NCI-H446 treated with DMSO at 0.1 percent for 48 hours (cell line): ENCODE measurements around the gene TBX6.

Experiments
- DNase-seq: peaks from one replicate; lab custom pipeline; 2025; lab: John Stamatoyannopoulos, UW

The TBX6 gene

GRCh38 chr16:30113711-30114333 lies 22.1 kb upstream of the TBX6 start:
- DNase-seq = no peak

DNA sequence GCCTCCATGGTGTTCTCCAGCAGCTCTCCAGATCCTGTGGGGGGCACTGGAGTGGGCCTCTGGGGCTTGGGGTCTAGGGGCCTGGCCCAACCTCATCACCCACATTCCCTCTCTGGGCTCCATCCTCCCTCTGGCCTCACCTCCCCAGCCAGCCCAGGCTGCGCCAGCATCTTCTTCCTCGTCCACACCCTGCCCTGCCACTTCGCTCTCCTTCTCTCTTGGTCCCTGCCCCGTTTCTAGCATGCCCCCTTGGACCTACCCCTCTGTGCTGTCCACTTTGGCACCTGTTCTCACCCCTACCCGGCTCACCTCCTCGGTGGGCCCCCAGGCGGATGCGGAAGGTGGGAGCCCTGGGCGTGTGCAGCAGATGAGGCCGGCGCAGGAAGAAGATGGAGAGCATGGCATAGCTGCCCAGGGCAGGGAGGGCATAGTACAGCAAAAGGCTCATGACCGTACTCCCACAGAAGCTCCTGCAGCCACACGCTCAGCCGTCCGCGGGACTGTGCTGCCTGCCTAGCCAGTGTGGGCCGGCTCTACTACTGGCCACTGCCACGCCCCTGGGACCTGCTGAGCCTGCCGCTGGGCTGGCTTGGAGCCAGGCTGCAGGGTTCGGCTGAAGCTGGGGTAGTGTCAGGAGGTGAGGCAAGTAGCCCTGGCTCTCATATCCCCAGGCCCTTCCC lies 21.4 kb upstream of the TBX6 start, which contains the start of gene GDPD3:
TSS of gene GDPD3 (minus strand) at position 507 of the 680 bp plus-strand sequence. CDS start at position 448, 59 bp downstream.
- no peak for DNase-seq

DNA sequence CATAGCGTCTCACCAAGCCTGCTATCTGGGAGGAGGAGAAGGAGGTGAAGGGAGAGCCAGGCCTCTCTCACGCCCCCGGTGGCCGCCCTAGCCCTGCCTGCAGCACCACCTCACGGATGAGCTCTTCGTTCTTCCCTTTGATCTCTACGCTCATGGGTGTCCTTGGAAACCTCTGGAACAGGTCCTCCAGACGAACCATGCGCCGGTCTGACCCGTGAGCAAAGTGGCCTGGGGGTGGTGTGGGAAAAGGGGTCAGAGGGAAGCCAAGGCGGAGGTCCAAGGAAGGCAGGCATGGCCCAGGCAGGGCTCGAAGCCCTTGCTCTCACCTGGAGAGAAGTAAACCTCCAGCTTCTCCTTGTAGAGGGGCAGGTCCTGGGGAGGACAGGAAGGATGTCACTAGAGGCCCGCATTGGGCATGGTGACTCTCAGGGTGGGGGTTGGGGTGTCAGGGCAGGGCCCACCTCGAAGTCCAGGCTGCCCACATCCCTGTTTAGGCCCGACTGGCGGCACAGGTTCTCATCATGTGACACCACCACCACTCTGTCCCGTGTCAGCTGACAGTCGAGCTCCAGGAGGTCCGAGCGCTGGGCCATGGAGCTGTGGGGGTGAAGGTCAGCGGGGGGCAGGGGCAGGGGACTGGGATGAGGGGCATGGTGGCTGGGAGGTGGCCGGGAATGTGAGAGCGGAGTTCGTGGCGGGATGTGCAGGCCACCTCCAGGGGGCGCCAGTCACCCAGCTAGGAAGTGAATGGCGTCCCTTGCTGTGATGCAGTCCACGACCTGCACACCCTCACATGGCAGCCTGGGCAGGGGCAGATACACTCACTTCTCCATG lies 20.7 kb upstream of the TBX6 start:
- DNase-seq = no peak

- DNase-seq = no peak
Measured at GRCh38 chr16:30110661-30111060, 18.9 kb upstream of the TBX6 start.

- no peak for DNase-seq
Measured at GRCh38 chr16:30108059-30108850, 16.5 kb upstream of the TBX6 start.

- DNase-seq = no peak
Measured at GRCh38 chr16:30104492-30104891, 12.8 kb upstream of the TBX6 start.

- no peak for DNase-seq
Measured at GRCh38 chr16:30104090-30104489, 12.4 kb upstream of the TBX6 start.

GRCh38 chr16:30096862-30097563 lies 5.3 kb upstream of the TBX6 start:
- DNase-seq = no peak

- peak; percentile 66 for DNase-seq
Measured at GRCh38 chr16:30096105-30096861, 4.6 kb upstream of the TBX6 start, which contains the start of gene YPEL3. Gene YPEL3, minus strand, starts transcription at chr16:30096213. Its CDS starts 731 bp downstream, at chr16:30095482.

GRCh38 chr16:30095166-30096078 lies 3.7 kb upstream of the TBX6 start:
- DNase-seq = no peak

GRCh38 chr16:30094541-30095165 lies 2.9 kb upstream of the TBX6 start:
- no peak for DNase-seq

GRCh38 chr16:30092373-30093010 lies 768 bp upstream of the TBX6 start:
- peak; percentile 10 for DNase-seq

- no peak for DNase-seq
Measured at GRCh38 chr16:30090610-30091331, 953 bp downstream of the TBX6 start.

GRCh38 chr16:30088832-30089624 lies 2.7 kb downstream of the TBX6 start:
- no peak for DNase-seq

- DNase-seq = no peak
Measured at GRCh38 chr16:30088237-30088831, 3.4 kb downstream of the TBX6 start.

GRCh38 chr16:30087181-30087898 lies 4.4 kb downstream of the TBX6 start:
- DNase-seq = no peak
